Gastroesophageal sphincter (tissue), 4 donors: Measurements from ENCODE around the gene PYY. TPM values are rescaled to one million over a fixed set of nuclear protein-coding genes. Genes with fewer than 3 reads are reported as not detected.

Source experiments
- ATAC-seq: fragments of 150-250 bp; one replicate; pipeline ENCODE4 v1.9.1; 2016; ENCODE audit warnings: mild to moderate bottlenecking, moderate library complexity
- H3K27ac ChIP-seq, 4 donors: fragments of 200-600 bp; sonication (generic) in 3 of 4; 1 replicate in 3 of 4; 2 replicates in 1 of 4; pipeline ENCODE4 v1.5.1; 2016 to 2019
- H3K27me3 ChIP-seq: fragments of 200-600 bp; sonication (generic); one replicate; pipeline ENCODE4 v1.5.1; 2019
- H3K36me3 ChIP-seq, 2 donors: fragments of 200-600 bp; sonication (generic); one replicate each; pipeline ENCODE4 v1.5.1; 2019; ENCODE audit warnings: control low read depth in 1 of 2
- H3K4me1 ChIP-seq, 3 donors: fragments of 200-600 bp; sonication (generic); 1 replicate in 2 of 3; 2 replicates in 1 of 3; pipeline ENCODE4 v1.5.1; 2016 to 2019; ENCODE audit warnings: control low read depth in 2 of 3
- H3K4me3 ChIP-seq, 2 donors: fragments of 200-600 bp; sonication (generic); one replicate each; pipeline ENCODE4 v1.5.1; 2019; ENCODE audit warnings: mild to moderate bottlenecking in 1 of 2, moderate library complexity in 1 of 2
- H3K9me3 ChIP-seq, 3 donors: fragments of 200-600 bp; sonication (generic); one replicate each; pipeline ENCODE4 v1.5.1; 2017 to 2019; ENCODE audit warnings: control low read depth in 2 of 3
- EP300 ChIP-seq: sonication (generic); formaldehyde crosslinking; IDR thresholded peaks from one replicate; pipeline ENCODE4 v1.6.1; 2017; ENCODE audit warnings: antibody characterized with exemption, mild to moderate bottlenecking
- POLR2A ChIP-seq, 2 donors: fragments of 450-650 bp; IDR thresholded peaks; one replicate each; pipeline ENCODE4 v1.6.1; 2017; ENCODE audit warnings: antibody characterized with exemption in 2 of 2, mild to moderate bottlenecking in 2 of 2, moderate library complexity in 1 of 2
- POLR2AphosphoS5 ChIP-seq: sonication (generic); formaldehyde crosslinking; IDR thresholded peaks from one replicate; pipeline ENCODE4 v1.6.1; 2017; ENCODE audit warnings: antibody characterized with exemption
- WGBS, 2 donors: methylation state at CpG; one replicate each; pipeline ENCODE4 v1.1.5; 2018; ENCODE audit warnings: low coverage in 1 of 2; 5-methylcytosine and 5-hydroxymethylcytosine counted together
- total RNA-seq, 4 donors: library from RNA; depleted of rRNA; stranded (reverse); fragments of >200 nt; gene quantifications; one replicate each; pipeline ENCODE4 v1.1.0, GENCODE V29; 2016
- TF ChIP-seq, protein P1 (sequence below), 4 experiments: fragments of 200-600 bp in 2 of 4; fragments of 450-650 bp in 2 of 4; sonication (generic) in 1 of 4; IDR thresholded peaks; one replicate each; pipeline ENCODE4 v1.5.1; 2017 to 2019; ENCODE audit warnings: antibody characterized with exemption in 4 of 4, mild to moderate bottlenecking in 2 of 4, moderate library complexity in 2 of 4

Gene PYY
- total RNA-seq, 4 donors from 2014 or later, result not detected

DNA sequence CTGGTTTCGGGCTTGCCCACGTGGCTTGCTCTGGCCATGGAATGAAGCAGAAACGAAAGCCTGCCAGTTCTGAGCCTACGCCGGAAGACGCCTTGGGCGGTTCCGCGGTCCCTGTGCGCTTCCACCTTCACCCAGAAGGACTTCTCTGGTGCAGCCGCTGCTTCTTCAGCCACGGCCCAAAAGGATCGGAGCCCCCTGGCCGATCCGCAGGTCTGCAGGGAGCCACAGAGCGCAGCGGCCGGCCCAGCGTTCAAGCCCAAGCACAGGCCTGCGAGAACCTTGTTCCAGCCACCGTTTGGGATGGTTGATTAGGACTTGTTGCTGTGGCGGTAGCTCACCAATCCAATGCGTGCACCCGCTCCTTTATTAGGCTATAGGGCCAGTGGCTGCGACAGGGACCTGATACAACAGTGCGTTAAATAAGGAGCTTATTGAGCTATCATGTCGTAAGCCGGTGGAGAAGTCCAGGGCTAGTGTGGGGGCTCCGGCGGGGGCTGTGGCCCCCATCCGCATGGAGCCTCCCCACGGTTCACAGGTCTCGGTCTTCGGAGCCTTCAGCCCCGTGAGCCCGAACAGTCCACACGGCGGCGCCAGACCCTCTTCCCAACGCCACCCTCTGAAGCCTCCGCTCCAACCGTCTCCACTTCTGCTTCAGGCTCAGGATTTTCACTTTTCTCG lies 36.3 kb downstream of the PYY start:
- ATAC-seq, result no peak
- Histone ChIP-seq H3K4me3 (peak overlapping the region; percentile 2 to 38), H3K27ac (no peak overlapping the region), H3K4me1 (peaks cover 0 to 12% (median 0%) of the 10 kb centered on the region in 3 donors), H3K36me3 (no peaks in the 10 kb centered on the region), H3K9me3 (no peaks in the 10 kb centered on the region), H3K27me3 (peaks cover 56% of the 10 kb centered on the region)
- TF ChIP-seq POLR2A (IDR thresholded peaks at IDR 0.05), result no peak
- TF ChIP-seq, protein P1, sequence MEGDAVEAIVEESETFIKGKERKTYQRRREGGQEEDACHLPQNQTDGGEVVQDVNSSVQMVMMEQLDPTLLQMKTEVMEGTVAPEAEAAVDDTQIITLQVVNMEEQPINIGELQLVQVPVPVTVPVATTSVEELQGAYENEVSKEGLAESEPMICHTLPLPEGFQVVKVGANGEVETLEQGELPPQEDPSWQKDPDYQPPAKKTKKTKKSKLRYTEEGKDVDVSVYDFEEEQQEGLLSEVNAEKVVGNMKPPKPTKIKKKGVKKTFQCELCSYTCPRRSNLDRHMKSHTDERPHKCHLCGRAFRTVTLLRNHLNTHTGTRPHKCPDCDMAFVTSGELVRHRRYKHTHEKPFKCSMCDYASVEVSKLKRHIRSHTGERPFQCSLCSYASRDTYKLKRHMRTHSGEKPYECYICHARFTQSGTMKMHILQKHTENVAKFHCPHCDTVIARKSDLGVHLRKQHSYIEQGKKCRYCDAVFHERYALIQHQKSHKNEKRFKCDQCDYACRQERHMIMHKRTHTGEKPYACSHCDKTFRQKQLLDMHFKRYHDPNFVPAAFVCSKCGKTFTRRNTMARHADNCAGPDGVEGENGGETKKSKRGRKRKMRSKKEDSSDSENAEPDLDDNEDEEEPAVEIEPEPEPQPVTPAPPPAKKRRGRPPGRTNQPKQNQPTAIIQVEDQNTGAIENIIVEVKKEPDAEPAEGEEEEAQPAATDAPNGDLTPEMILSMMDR (IDR thresholded peaks at IDR 0.05), result peak in 3 of 4 experiments; percentile 33 to 57 (median 39)
- WGBS, 2 donors, result 11 to 13% methylated on average over 3 to 7 of the region's 43 CpGs

DNA sequence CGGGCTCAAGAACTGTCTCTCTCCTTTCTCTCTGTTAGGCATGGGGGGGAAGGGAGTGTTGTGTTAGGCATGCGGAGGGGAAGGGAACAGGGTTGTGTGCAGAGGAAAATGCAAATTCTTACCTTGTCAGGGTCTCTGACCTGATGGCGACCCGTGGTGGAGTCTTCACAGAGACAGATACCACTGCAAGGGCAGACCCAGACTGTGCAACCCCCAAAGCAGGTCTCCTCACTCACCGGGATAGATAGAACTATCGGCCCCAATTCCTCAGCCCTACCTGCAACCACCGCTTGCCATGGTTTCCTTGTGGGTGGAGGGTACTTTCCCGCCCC lies 36.8 kb downstream of the PYY start:
- Histone ChIP-seq H3K27ac (no peak overlapping the region), H3K9me3 (no peaks in the 10 kb centered on the region), H3K4me3 (peak overlapping the region in 1 of 2 donors; percentile 38), H3K27me3 (peaks cover 56% of the 10 kb centered on the region), H3K36me3 (no peaks in the 10 kb centered on the region), H3K4me1 (peaks cover 0 to 12% (median 0%) of the 10 kb centered on the region in 3 donors)
- WGBS, 2 donors, result 58 to 70% methylated on average over 2 to 4 of the region's 8 CpGs
- ATAC-seq, result no peak
- TF ChIP-seq, protein P1 (IDR thresholded peaks at IDR 0.05), result no peak
- TF ChIP-seq POLR2A (IDR thresholded peaks at IDR 0.05), result no peak
- no peak for TF ChIP-seq EP300
- TF ChIP-seq POLR2AphosphoS5, result no peak

DNA sequence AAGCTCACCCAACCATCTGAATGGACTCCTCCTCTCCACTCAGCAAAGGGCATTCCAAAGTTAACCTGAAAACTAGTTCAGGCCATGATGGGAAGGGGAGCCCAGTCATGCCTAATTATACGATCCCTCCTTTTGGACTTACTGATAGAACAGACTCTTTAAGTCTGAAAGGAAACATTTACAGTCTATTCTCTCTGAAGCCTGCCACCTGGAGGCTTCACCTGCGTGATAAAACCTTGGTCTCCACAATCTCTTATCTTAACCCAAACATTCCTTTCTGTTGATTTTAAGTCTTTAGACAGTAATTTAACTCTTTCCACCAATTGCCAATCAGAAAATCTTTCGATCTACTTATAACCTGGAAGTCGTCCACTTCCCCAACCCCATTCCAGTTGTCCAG lies 37.4 kb downstream of the PYY start:
- H3K36me3 ChIP-seq, result no peaks in the 10 kb centered on the region
- WGBS, 2 donors, result 43 to 79% methylated on average over 3 to 4 of the region's 4 CpGs
- ATAC-seq, result no peak
- TF ChIP-seq POLR2A (IDR thresholded peaks at IDR 0.05), result no peak
- TF ChIP-seq, protein P1 (IDR thresholded peaks at IDR 0.05), result no peak
- TF ChIP-seq POLR2AphosphoS5, result no peak
- TF ChIP-seq EP300, result no peak
- no peak overlapping the region for H3K4me3 ChIP-seq
- peaks cover 50% of the 10 kb centered on the region for H3K27me3 ChIP-seq
- no peak overlapping the region for H3K27ac ChIP-seq
- no peaks in the 10 kb centered on the region for H3K9me3 ChIP-seq
- H3K4me1 ChIP-seq, result peaks cover 0 to 12% (median 0%) of the 10 kb centered on the region in 3 donors

DNA sequence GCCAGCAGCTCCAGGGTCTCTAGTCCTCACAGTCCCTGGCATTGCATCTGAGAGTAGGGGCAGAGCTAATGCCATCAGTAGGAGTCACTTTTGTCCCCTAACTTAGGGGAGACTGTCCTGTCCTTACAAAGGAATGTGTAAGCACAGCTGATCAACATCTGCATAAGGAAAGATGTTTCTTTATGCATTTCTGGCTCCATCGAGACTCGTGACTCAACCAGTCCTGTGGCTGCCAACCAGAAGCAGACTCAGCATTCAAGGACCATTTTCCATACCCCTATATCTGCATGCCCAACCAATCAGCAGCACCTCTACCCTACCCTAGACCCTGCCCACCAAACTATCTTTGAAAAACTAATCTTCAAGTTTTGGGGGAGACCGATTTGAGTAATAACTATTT lies 38.2 kb downstream of the PYY start:
- Histone ChIP-seq H3K36me3 (no peaks in the 10 kb centered on the region), H3K4me3 (no peak overlapping the region), H3K4me1 (peaks cover 0 to 12% (median 0%) of the 10 kb centered on the region in 3 donors), H3K9me3 (no peaks in the 10 kb centered on the region), H3K27ac (no peak overlapping the region), H3K27me3 (peaks cover 42% of the 10 kb centered on the region)
- no peak for TF ChIP-seq POLR2A (IDR thresholded peaks at IDR 0.05)
- TF ChIP-seq POLR2AphosphoS5, result no peak
- TF ChIP-seq, protein P1 (IDR thresholded peaks at IDR 0.05), result no peak
- no peak for TF ChIP-seq EP300
- WGBS, 2 donors, result 50 to 100% methylated on average over 1 to 2 of the region's 3 CpGs
- ATAC-seq, result no peak

DNA sequence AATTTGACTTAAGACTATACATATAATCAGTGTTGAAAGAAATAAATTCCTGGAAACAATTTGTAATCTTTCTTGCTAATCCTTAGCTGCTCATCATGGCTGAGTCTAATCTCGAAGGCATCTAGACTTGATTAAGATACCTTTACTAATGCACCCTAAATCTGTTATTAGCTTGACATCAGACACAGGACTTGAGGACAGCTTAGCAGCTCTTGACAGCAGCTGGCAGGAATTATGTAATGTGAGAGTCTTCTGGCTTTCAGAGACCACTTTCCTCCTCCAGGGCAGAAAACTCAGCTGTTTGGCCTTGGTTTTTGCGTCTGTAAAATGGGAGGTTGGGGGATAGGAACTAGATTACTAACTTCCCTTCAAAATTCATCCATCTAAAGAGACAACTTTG lies 39.3 kb downstream of the PYY start:
- peaks cover 0 to 12% (median 0%) of the 10 kb centered on the region in 3 donors for H3K4me1 ChIP-seq
- H3K9me3 ChIP-seq, result no peaks in the 10 kb centered on the region
- ATAC-seq, result no peak
- TF ChIP-seq POLR2AphosphoS5 (no peak), EP300 (no peak), POLR2A (IDR thresholded peaks at IDR 0.05) (no peak)
- TF ChIP-seq, protein P1 (IDR thresholded peaks at IDR 0.05), result no peak
- WGBS, 2 donors, result 47 to 71% methylated on average over 2 of the region's 2 CpGs
- H3K27me3 ChIP-seq, result peaks cover 32% of the 10 kb centered on the region
- H3K27ac ChIP-seq, result no peak overlapping the region
- no peaks in the 10 kb centered on the region for H3K36me3 ChIP-seq
- no peak overlapping the region for H3K4me3 ChIP-seq
